OCI-LY7 (cell line): ENCODE results near the gene TRIM50.

ENCODE experiments used
- EZH2phosphoT487 ChIP-seq: fragments of 200-600 bp; sonication (generic); IDR thresholded peaks from 2 replicates; pipeline ENCODE4 v1.6.1; 2018; ENCODE audit warnings: low read depth, borderline replicate concordance, mild to moderate bottlenecking, mixed run types, antibody characterized with exemption, low read length, moderate library complexity, mixed read lengths
- TF ChIP-seq, protein P1 (sequence below): fragments of 200-600 bp; sonication (generic); conservative IDR thresholded peaks from 2 replicates; pipeline ENCODE4 v1.5.1; 2014; ENCODE audit warnings: mild to moderate bottlenecking, antibody characterized with exemption, low read length, moderate library complexity, mixed read lengths

DNA sequence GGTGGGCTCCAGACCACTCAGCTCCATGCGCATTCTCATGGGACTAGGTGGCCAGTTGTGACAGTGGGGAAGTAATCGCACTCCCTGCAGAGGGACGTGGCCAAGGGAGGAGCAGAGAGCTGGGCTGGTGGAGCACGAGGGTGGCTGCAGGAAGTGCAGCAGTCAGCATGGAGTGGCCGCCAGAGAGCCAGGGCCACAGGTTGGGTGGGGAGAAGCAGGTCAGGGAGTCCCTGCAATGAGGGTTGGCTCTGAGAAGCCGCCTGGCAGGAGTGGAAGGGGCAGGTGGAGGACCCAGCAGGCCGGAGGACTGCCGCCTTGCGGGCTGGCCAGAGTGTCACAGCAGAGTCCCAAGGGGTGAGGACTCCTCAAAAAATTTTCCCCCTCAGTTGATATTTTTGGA is 26.3 kb upstream of the TRIM50 start:
- TF ChIP-seq, protein P1, sequence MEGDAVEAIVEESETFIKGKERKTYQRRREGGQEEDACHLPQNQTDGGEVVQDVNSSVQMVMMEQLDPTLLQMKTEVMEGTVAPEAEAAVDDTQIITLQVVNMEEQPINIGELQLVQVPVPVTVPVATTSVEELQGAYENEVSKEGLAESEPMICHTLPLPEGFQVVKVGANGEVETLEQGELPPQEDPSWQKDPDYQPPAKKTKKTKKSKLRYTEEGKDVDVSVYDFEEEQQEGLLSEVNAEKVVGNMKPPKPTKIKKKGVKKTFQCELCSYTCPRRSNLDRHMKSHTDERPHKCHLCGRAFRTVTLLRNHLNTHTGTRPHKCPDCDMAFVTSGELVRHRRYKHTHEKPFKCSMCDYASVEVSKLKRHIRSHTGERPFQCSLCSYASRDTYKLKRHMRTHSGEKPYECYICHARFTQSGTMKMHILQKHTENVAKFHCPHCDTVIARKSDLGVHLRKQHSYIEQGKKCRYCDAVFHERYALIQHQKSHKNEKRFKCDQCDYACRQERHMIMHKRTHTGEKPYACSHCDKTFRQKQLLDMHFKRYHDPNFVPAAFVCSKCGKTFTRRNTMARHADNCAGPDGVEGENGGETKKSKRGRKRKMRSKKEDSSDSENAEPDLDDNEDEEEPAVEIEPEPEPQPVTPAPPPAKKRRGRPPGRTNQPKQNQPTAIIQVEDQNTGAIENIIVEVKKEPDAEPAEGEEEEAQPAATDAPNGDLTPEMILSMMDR = no peak
- TF ChIP-seq EZH2phosphoT487 = no peak
